ENCODE data around the gene SIVA1. TPM values are rescaled to one million over a fixed set of nuclear protein-coding genes. Genes with fewer than 3 reads are reported as not detected.

SIVA1 gene
- total RNA-seq, 1 donor from 2014 or later, result 54.4 TPM

DNA sequence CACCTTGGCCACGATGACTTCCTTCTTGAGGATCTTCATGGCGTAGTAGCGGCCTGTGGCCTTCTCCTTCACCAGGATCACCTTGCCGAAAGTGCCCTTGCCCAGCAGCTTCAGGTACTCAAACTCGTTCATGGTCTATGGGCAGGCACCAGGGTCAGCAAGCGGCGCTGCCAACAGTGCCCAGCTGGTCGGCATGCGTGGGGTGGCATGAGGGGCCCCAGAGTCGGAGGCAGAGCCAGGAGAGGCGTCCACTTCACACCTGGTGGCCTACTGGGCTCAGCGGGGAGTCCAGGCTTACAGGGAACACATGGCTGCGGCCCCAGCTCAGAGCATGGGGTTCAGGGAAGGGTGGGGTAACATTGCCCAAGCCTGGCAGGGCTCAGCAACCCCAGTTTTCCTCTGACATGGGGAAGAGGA lies 22.1 kb downstream of the SIVA1 start:
- DNase-seq (ENCODE audit: missing footprints) (no peak), ATAC-seq (no peak)
- intact Hi-C loops (cut with DNase I), result no loop called here

DNA sequence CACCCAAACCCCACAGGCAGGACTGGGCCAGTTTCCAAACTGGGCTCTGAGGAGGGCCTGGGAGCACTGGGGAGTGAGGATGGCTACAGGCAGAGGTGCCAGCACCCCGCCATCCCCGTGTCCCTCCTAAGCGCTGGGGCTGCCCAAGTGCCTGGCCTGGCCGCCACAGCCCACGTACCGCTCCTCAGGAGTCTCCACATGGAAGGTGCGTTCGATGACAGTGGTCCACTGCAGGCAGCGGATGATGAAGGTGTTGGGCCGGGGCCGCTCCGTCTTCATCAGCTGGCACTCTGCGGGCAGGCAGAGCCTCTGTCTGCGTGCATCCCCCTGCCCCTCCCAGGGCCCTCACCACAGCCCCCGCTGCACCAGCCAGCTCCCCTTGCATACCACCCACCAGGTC lies 23.5 kb downstream of the SIVA1 start:
- no peak for DNase-seq (ENCODE audit: missing footprints)
- intact Hi-C loops (cut with DNase I), result no loop called here
- ATAC-seq, result no peak

DNA sequence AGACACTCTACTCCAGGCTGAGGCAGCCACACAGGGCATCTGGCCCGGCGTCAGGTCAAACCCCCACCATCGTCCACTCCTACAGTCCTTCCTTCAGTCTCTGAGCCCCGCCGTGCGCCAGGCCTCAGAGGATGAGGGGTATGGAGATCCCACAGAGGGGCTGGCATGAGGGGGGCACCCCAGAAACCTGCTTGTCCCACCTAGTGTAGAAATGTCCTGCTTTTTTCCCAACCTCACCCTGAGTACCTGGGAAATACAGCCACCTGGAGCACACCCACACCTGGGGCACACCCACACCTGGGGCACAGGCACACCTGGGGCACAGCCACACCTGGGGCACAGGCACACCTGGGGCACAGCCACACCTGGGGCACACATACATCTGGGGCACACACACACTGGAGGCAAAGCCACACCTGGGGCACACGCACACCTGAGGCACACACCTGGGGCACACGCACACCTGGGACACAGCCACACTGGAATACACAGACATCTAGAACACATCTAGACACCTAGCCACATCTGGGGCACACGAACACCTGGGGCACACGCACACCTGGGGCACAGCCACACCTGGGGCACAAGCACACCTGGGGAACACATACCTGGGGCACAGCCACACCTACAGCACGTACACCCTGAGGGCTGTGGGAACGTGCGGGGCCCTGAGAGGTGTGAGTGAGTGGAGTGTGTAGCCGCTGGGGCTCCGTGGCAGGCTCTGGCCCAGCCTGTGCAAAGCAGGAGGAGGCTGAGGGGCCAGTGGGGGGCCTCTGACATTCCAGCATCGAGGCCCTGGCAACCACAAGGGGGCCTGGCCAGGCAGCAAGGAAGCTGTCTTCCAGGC lies 24.2 kb downstream of the SIVA1 start:
- DNase-seq (ENCODE audit: missing footprints), result no peak
- intact Hi-C loops (cut with DNase I), result no loop called here
- no peak for ATAC-seq

DNA sequence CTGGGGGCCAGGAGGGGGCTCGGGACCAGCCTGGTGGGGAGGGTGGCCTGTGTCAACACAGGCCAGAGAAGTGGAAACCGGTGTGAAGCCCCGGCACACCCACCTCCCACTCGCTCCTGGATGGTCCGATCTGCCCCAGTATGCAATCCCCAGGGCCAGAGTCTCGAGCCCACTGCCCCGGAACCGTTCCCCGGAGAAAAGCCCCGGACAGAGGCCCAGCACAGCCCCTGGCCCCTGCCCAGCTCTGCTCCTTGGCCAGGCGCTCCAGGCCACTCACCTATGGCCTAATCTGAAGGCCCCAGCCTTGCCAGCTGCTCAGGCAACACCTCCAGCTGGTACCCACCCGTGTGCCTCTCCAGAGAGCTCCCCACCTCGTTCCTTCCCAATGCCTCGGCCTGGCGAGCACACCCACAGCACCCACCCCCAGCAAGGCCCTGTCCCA lies 24.9 kb downstream of the SIVA1 start:
- DNase-seq (ENCODE audit: missing footprints) (no peak), ATAC-seq (no peak)
- intact Hi-C loops (cut with DNase I), result no loop called here

DNA sequence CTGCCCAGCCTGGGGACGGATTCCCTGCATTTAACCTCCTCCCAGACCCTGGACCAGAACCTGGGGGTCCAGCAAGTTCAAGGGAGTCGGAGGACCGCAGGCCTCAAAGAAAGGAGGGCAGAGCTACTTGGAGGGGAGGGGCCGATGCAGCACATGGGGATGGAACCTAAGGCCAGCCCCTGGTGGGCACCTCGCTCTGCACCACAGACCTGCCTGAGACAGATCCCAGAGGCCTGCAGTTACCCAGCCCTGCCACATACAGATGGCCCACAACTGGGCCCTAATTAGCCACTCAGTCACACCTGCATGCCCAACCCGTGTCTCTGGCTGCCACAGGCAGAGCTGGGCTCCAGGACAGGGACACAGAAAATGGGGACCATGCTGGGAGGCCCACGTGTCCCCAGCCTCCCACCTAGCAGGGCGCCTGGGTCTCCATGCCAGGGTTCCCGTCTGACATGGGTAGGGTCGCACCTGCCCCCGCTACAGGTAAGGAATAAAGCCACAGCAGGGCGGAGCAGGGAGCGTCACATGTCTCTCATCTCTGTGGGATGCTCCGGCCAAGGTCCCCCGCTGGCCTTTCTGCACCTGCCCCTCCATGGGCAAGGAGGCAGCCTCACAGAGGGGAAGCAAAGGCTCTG lies 25.9 kb downstream of the SIVA1 start:
- intact Hi-C loops (cut with DNase I), result no loop called here
- ATAC-seq (no peak), DNase-seq (ENCODE audit: missing footprints) (no peak)

DNA sequence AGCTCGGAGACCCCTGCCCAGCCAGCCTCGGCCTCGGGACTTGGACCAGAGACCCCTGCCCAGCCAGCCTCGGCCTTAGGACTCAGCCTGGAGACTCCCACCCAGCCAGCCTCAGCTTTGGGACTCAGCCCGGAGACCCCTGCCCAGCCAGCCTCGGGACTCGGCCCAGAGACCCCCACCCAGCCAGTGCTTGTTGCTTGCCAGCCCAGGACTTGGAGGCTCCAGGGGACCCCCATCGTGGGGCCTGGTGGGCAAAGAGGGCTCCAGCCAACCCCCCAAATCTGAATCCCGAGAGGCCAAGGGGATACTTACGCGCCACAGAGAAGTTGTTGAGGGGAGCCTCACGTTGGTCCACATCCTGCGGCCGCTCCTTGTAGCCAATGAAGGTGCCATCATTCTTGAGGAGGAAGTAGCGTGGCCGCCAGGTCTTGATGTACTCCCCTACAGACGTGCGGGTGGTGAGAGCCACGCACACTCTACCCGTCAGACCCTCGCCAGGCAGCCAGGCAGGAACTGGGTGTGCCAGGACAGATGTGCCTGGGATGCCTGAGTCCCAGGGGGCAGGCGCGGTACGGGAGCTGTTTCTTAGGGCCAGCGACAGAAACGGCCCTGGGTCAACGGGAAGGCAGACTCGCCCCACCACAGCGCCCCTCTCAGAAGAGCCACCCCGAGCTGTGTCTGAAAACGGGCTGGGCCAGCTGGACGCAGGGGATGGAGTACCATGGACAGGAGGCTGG lies 27.0 kb downstream of the SIVA1 start:
- DNase-seq (ENCODE audit: missing footprints), result no peak
- intact Hi-C loops (cut with DNase I), result no loop called here

DNA sequence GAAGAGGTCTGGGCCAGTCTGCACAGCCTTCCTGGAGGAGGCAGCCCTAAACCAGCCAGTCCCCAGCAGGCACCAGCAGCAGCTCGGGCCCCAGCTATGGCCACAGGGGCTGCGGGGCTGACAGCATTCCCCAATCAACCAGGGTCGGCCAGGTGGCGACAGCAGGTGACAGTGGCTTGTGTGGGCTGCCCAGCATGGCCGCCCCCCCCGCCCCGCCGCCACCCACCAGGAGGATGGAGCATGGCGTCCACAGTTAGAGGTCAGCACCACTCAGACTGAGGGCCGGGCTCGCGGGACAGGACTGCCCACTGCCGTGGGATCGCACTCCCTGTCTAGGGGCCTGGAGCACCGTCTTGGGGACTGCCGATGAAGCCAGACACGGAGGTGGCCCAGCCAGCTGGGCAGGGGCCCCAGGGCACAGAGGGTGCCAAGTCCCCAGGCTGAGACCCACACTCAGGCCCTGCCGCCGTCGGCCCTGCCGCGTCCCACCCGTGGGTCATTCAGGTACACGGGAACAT lies 27.6 kb downstream of the SIVA1 start:
- ATAC-seq (no peak), DNase-seq (ENCODE audit: missing footprints) (no peak)
- intact Hi-C loops (cut with DNase I), result no loop called here

More for the DNA sequence above, 27.0 kb downstream of the SIVA1 start:
- ATAC-seq, result no peak

DNA sequence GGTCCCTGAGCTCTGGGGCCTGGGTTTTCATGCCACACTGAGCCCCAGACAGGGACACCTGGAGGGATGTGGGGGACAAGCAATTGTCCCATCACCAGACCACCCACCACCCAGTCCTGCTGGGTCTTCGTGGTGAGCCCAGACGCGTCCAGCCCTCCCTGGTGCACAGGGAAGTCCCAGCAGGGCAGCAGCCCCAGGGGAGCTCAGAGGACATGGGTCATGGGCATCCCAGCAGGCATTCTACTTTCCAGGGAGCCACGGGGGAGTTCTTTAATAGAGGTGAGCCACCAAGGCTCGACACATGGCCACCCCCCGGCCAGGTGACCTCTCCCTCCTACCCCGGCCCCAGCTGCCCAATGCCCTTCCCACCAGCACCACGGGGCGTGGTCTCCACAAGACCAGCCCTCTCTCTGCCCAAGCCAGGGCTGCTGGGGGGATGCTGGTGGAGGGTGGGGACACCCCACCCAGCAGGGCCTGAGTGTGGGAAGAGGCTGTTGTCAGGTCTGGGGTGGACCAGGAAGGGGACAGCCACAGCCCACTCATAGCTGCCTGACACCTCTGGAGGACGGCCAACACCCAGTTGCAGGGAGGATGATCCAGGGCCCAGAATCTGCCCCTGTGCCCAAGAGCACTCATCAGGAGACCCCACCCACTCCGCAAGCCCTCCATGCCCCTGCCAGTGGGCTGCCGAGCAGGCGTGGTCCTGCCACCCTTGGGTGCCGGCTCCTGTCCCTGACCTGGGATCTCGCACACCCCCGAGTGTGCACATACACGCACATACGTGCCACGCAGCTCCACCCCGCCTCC lies 28.5 kb downstream of the SIVA1 start:
- intact Hi-C loops (cut with DNase I), result no loop called here
- ATAC-seq (no peak), DNase-seq (ENCODE audit: missing footprints) (no peak)

DNA sequence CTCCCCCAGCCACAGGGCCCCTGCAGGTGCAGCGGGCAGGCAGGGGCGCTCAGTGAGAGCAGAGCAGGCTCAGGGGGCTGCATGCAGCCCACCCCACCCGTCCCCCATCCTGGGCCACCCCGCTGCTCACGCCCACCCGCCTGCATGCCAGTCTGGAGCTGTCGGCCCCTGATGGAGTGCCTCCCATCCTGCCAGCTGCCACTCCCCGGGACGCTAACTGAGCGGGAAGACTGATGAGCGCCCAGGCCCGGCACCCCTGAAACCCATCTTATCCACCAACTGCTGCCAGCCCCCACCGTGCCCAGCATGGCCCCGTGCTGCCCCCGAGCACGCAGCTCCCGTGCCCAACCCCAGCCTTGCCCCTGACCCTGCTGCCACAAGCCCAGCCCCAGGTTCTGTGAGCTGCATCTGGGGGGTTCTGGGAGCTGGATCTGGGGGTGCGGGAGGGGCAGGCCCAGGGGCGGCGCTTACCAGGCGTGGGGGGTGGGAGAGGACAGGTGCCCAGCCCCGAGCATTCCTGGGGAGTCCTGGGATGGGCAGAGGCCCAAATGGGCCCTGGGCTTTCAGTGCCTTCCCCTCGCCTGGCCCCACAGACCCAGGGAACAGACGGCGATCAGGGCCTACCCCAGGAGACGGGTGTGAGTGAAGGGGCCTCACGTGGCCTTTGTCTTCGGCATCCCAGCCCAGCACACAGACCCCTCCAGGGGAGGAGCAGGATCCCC lies 29.3 kb downstream of the SIVA1 start:
- ATAC-seq (no peak), DNase-seq (ENCODE audit: missing footprints) (no peak)
- intact Hi-C loops (cut with DNase I), result no loop called here

DNA sequence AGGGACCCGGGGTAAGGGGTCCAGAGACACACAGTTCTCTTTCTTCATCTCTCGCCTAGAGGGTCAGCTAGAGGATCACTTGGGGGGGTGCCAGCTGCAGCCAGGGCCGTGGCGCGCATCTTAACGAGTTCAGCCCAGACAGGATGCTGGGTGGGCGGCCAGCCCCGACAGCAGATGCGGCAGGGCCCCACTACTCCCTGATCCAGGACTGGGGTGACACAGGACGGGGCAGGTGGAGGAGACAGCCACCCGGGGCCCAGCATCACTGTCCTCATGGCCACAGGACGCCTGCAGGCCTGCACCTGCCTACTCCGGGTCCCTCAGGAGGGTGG lies 29.8 kb downstream of the SIVA1 start:
- no peak for DNase-seq (ENCODE audit: missing footprints)
- intact Hi-C loops (cut with DNase I), result no loop called here

DNA sequence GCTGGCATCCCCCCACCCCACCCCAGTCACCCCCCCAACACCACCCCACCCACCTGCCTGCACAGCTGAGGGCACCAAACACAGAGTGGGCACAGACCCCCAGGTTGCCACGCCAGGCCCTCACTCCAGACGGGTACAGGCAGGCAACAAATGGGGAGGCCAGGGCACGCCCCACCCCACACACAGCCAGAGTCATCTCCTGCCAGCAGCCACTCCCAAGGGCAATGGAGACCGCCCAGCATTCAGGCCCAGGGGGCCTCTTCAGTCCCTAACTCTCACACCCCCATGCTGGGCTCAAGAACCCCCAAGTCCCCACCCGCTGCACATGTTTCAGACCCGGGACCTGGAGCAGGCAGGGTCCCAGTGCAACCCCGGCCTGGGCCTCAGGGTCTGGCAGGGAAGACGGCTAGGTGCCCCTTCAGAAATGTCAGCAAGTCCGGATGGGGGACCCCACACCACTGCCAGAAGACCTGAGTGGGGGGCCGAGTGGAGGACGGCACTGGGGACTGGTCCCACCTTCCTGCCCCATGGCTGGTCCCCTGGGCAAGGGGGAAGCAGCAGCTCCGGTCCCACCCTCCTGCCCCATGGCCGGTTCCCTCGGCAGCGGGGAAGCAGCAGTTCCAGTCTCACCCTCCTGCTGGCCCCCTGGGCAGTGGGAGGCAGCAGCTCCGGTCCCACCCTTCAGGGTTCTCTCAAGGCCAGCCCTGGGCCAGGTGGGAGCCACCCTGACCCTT lies 30.7 kb downstream of the SIVA1 start:
- no peak for ATAC-seq
- intact Hi-C loops (cut with DNase I), result no loop called here
- no peak for DNase-seq (ENCODE audit: missing footprints)

More for the DNA sequence above, 29.8 kb downstream of the SIVA1 start:
- no peak for ATAC-seq

DNA sequence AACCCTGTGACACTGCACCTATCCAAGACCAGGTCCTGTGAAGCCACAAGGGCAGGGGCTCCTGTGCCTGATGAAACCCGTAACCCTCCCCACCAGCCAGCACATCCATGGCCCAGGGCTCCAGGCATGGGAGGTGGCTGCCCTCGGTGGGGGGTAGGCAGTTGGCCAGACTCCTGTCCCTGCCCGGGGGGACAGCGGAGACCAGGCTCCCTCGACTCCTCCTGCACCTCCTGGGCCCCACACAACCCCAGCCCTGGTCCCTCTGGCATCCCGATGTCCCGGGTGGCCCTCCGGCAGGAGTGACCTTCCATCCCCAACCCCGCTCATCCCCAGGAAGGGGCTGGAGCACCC lies 31.2 kb downstream of the SIVA1 start:
- intact Hi-C loops (cut with DNase I), result no loop called here
- ATAC-seq (no peak), DNase-seq (ENCODE audit: missing footprints) (no peak)

DNA sequence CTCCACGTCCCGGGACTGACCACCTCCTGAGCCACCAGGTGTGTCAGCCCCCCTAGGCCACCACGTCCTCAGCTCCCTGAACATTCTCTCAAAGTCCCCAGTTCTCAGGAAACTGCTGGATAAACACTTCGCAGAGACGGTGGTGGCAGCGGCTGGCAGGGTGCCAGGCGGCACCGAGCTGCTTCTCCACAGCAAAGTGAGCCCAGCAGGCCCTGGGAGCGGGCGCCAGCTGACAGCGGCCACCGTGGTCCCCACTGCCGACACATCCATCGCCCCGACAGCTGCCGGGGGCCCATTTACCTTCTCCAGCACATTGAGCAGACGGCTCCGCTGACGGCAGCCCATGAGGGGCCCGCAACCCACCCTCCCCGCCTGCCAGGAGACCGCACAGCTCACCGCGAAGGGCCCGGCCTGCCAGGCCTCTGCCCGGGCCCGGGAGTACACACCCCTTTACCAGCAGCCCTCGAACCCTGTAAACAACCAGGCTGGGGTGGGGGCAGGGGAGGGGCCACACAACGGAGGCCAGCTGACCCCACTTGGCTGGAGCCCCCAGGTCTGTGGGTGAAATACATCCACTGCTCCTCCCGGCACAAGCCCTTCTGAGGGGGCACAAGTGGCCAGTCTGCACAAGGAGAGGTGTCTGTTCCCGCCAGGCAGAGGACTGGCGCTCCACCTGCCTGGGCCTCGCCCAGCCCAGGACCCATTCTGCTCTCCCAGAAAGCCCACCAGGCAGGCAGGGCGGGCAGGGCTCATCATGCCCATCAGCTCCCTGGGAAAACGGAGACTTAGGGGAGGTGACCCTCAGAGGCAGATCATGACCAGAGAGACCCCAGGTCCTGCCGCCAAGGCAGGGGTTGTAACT lies 32.1 kb downstream of the SIVA1 start:
- ATAC-seq (no peak), DNase-seq (ENCODE audit: missing footprints) (no peak)
- intact Hi-C loops (cut with DNase I), result no loop called here

DNA sequence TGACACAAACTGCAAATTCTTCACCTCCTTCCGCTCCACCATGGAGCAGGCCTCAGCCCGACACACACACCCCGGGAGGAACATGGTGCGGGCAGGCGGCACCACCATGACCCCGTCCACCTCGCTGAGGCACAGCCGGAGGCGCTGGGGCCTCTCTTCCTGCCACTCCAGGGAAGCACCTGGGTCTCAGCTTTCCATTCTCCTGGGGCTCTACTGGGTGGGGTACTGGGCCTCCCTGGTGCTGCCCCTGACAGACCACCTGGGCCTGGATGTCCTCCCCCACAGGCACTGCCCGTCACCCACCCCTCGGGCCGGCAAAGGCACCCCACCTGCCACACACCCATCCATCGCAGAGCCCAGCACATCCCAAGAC lies 32.7 kb downstream of the SIVA1 start:
- ATAC-seq, result no peak
- no peak for DNase-seq (ENCODE audit: missing footprints)
- intact Hi-C loops (cut with DNase I), result no loop called here

DNA sequence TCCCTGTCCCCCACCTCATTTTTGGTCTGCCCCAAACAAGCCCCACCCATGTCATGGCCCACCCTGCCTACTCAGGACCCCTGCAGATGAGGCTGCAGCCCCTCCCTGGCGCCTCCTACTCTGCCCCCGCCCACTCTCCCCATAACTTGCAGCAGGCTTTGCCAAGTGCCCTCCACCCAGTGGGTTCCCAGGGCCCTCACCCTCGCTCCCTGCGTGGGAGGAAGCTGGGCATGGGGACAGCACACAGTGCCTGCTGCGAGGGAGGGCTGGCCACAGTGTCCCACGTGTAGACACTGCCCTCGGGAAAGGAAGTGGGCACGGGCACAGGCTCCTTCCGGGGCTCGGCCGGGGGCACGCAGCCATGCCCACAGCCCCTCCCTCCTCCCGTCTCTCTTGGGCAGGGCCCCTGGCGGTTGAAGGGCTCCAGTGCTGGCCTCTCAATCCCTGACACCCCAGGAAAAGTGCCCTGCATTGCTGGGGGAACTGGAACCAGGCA lies 33.2 kb downstream of the SIVA1 start:
- intact Hi-C loops (cut with DNase I), result no loop called here
- no peak for DNase-seq (ENCODE audit: missing footprints)

DNA sequence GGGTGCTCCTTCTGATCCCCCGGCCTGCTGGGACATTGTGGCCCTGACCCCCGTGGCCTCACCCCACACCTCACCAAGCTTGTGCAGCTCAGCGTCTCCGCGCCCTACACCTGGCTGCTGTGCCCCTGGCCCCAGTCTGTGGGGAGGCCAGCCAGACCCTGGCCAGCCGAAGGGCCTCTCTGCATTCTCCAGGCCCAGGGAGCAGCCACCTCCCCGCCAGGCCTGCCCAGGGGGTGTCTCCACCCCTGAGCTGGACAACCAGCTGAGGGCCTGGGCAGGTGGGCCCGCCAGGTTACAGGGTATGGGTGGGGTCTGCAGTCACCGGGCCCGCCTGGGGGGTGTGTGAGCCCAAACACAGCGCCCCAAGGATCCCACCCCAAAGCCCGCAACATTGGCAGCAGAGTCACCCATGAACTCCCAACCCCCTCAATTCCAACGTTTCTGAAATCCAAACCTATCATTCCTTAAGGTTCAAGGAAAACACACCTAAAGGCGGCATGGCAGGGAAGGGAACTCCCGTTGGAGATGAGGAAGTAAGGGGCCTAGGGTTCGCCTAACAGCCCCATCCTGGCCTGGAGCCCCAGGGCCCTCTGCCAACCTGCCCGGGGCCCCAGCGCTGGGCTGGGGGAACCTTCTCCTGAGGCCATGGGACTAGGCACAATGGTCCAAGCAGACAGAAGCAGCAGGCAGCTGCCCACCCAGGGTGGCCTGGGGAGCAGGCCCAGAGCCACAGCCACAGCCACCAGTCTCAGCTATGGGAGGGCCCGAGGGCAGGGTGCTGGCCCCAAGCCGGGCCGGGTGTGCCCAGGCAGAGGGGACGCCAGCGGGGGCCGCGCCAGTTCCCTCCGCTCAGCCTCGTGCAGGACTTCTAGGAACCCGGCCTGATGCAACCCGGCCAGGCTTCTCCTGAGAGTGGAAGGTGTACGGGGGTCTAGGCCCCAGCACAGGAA lies 34.1 kb downstream of the SIVA1 start:
- DNase-seq (ENCODE audit: missing footprints), result no peak
- ATAC-seq, result no peak
- intact Hi-C loops (cut with DNase I), result no loop called here

More for the DNA sequence above, 33.2 kb downstream of the SIVA1 start:
- ATAC-seq, result peak; percentile 40
